GM12878 (cell line): ENCODE results near the gene LILRB5.

ENCODE experiments used
- BRCA1 ChIP-seq: IDR thresholded peaks from 2 replicates; pipeline ENCODE4 v1.6.1; 2011; ENCODE audit warnings: low read depth, low read length, improper control_type of control experiment
- CTCF ChIP-seq, 3 experiments: IDR thresholded peaks in 2 of 3; conservative IDR thresholded peaks in 1 of 3; 2 replicates each; pipeline ENCODE4 v1.5.1; 2011; ENCODE audit warnings: low read depth in 3 of 3, low read length in 3 of 3, mild to moderate bottlenecking in 3 of 3, control low read depth in 2 of 3, moderate library complexity in 2 of 3, inconsistent platforms in 1 of 3, mixed read lengths in 1 of 3; ENCODE audit not compliant: control insufficient read depth in 2 of 3, insufficient read depth in 1 of 3; ENCODE audit errors: extremely low read depth in 1 of 3
- FOXK2 ChIP-seq: fragments of 450-650 bp; IDR thresholded peaks from 2 replicates; pipeline ENCODE4 v1.6.1; 2017; ENCODE audit warnings: mild to moderate bottlenecking, moderate library complexity
- JUND ChIP-seq: IDR thresholded peaks from 2 replicates; pipeline ENCODE4 v1.6.1; 2012; ENCODE audit warnings: low read depth, mild to moderate bottlenecking, low read length, improper control_type of control experiment, moderate library complexity
- MAX ChIP-seq: IDR thresholded peaks from 2 replicates; pipeline ENCODE4 v1.6.1; 2012; ENCODE audit warnings: low read depth, low read length, improper control_type of control experiment
- MTA2 ChIP-seq: fragments of 450-650 bp; IDR thresholded peaks from 2 replicates; pipeline ENCODE4 v1.6.1; 2016; ENCODE audit warnings: low read depth, mild to moderate bottlenecking, moderate library complexity
- POLR2A ChIP-seq: IDR thresholded peaks from 2 replicates; pipeline ENCODE4 v1.6.1; 2011; ENCODE audit warnings: low read depth, mild to moderate bottlenecking, low read length
- POLR2AphosphoS5 ChIP-seq: IDR thresholded peaks from 2 replicates; pipeline ENCODE4 v1.6.1; 2011; ENCODE audit warnings: mild to moderate bottlenecking, low read length, inconsistent platforms
- RCOR1 ChIP-seq: conservative IDR thresholded peaks from 2 replicates; pipeline ENCODE4 v1.6.1; 2012; ENCODE audit warnings: low read depth, low read length, improper control_type of control experiment
- SMC3 ChIP-seq: IDR thresholded peaks from 2 replicates; pipeline ENCODE4 v1.6.1; 2011; ENCODE audit warnings: low read length, improper control_type of control experiment, borderline replicate concordance
- SREBF1 ChIP-seq: IDR thresholded peaks from 2 replicates; pipeline ENCODE4 v1.6.1; 2012; ENCODE audit warnings: mild to moderate bottlenecking, low read length
- SRF ChIP-seq, 2 experiments: IDR thresholded peaks; 2 replicates each; pipeline ENCODE4 v1.6.1; 2011; ENCODE audit warnings: low read depth in 2 of 2, low read length in 2 of 2, mild to moderate bottlenecking in 1 of 2, moderate library complexity in 1 of 2
- ZZZ3 ChIP-seq: IDR thresholded peaks from 2 replicates; pipeline ENCODE4 v1.6.1; 2011; ENCODE audit warnings: low read depth; ENCODE audit not compliant: control insufficient read depth, insufficient read length

GRCh38 chr19:54298357-54299125, 41.5 kb upstream of the LILRB5 start:
- no peak for TF ChIP-seq SREBF1
- TF ChIP-seq FOXK2, result no peak
- TF ChIP-seq POLR2A, result no peak
- no peak for TF ChIP-seq BRCA1
- TF ChIP-seq SRF (IDR thresholded peaks at IDR 0.05; ENCODE audit: low read depth in 2 of 2, low read length in 2 of 2), result no peak
- TF ChIP-seq MAX, result no peak
- TF ChIP-seq MTA2, result no peak
- no peak for TF ChIP-seq SMC3
- TF ChIP-seq CTCF (IDR thresholded peaks at IDR 0.05 in 2 of 3, conservative IDR thresholded peaks at IDR 0.05 in 1 of 3; ENCODE audit: control insufficient read depth in 2 of 3, extremely low read depth in 1 of 3, insufficient read depth in 1 of 3, low read depth in 3 of 3, low read length in 3 of 3), result no peak
- no peak for TF ChIP-seq JUND
- TF ChIP-seq POLR2AphosphoS5, result no peak
- no peak for TF ChIP-seq RCOR1
- TF ChIP-seq ZZZ3, result no peak
